Activated naive CD4-positive, alpha-beta T cell treated with anti-CD3 and anti-CD28 coated beads, Interleukin-2, amount 10 ng/mL, durations not matched to agents 7 days and 5 days (primary cell): ENCODE measurements around the gene CXXC5.

ENCODE experiments used
- CTCF ChIA-PET: fragments of 350-600 bp; sonication (Branson Sonifier 250); formaldehyde crosslinking; loops from one replicate; lab custom pipeline; 2021; ENCODE audit warnings: antibody characterized with exemption; lab: Charles Lee
- DNase-seq: peaks from one replicate; pipeline ENCODE4 v3.0.0-alpha.2; 2020
- H3K27ac Mint-ChIP-seq: one replicate; pipeline ENCODE4 v1.8.0; 2021; ENCODE audit warnings: mild to moderate bottlenecking, moderate library complexity, mixed read lengths
- H3K27me3 Mint-ChIP-seq: one replicate; pipeline ENCODE4 v1.8.0; 2021; ENCODE audit warnings: mild to moderate bottlenecking, mixed read lengths
- H3K36me3 Mint-ChIP-seq: one replicate; pipeline ENCODE4 v1.8.0; 2021; ENCODE audit warnings: mixed read lengths
- H3K4me1 Mint-ChIP-seq: one replicate; pipeline ENCODE4 v1.8.0; 2021; ENCODE audit warnings: mixed read lengths
- H3K4me3 Mint-ChIP-seq: one replicate; pipeline ENCODE4 v1.8.0; 2021; ENCODE audit warnings: mild to moderate bottlenecking, moderate library complexity, mixed read lengths
- H3K9me3 Mint-ChIP-seq: one replicate; pipeline ENCODE4 v1.8.0; 2021; ENCODE audit warnings: mixed read lengths

Gene CXXC5

DNA sequence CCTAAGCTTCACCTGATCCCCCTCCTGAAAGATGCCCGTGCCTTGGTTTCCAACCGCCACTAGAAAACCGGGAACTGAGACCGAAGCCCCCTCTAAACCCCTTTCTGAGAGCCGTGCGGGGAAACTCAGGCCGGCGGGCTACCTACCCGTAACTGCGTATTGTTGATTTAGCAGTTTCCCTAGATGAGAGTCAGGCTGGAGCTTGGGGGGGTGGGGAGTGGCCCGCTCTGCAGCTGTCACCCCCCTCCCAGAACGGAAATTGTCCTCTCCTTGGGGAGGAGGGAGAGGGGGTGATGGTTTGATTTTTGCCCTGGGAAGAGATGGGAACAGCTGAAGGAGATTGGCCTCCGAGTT, 2.5 kb downstream of the CXXC5 start:
- H3K36me3 Mint-ChIP-seq: no peaks in the 10 kb centered on the region
- no peak overlapping the region for H3K4me3 Mint-ChIP-seq
- H3K4me1 Mint-ChIP-seq: peaks cover 39% of the 10 kb centered on the region
- no peak overlapping the region for H3K27ac Mint-ChIP-seq
- CTCF ChIA-PET: interaction anchor here (0.6 to 3.1 kb wide), 2 partner anchors 16 to 62 kb away, joined by 3 to 23 read pairs; no protein-coding TSS in a partner anchor
- H3K9me3 Mint-ChIP-seq: no peaks in the 10 kb centered on the region
- DNase-seq: no peak
- peaks cover 97% of the 10 kb centered on the region for H3K27me3 Mint-ChIP-seq

- no peak for DNase-seq
- no peaks in the 10 kb centered on the region for H3K9me3 Mint-ChIP-seq
- peaks cover 39% of the 10 kb centered on the region for H3K4me1 Mint-ChIP-seq
- CTCF ChIA-PET: interaction anchor here (0.6 to 3.1 kb wide), 3 partner anchors 16 to 63 kb away, joined by 3 to 23 read pairs (median 3); no protein-coding TSS in a partner anchor
- H3K4me3 Mint-ChIP-seq: no peak overlapping the region
- H3K36me3 Mint-ChIP-seq: no peaks in the 10 kb centered on the region
- no peak overlapping the region for H3K27ac Mint-ChIP-seq
- H3K27me3 Mint-ChIP-seq: peaks cover 96% of the 10 kb centered on the region
Measured at GRCh38 chr5:139651043-139651834, 3.1 kb downstream of the CXXC5 start.

DNA sequence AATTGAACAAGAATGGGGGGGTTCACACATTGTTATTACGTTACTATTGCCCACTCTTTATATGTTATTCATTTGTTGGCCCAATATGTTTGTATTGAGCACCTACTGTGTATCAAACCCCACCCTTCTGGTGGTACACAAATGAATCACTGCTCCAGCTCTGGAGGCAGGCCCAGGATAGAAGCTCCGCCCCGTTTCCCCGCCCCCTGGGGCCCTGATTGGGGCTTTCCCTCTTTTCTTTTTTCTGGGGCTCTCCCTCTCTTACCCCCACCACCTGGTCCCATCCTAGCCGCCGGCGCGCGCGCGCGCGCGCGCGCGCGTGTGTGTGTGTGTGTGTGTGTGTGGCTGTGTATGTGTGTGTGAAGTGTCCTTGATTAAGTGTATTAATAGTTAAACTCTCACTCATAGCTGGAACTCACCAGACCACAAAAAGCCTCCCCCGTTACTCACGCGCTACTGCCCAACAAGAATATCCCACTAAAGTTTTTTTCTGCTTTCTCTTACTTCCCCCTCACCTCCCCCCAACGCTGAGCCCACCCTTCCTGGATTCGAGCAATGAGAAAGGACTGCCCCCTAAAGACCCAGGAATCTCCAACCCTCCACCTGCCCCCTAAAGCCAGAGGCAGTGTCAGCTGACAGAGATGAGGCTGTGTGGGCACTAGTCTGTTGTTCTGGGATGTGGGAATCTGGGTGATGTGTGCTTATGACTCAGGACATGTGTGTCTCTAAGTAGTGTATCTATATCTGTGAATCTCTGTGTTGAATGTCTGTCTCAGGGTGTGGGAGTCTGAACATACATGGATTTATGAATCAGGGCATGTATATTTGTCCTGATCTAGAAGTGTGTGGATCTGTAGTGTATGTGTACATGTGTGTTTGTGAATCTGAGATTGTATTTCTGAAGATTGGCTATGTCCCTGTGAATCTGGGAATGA, 4.0 kb downstream of the CXXC5 start:
- peaks cover 89% of the 10 kb centered on the region for H3K27me3 Mint-ChIP-seq
- peak; percentile 72 for DNase-seq
- no peak overlapping the region for H3K27ac Mint-ChIP-seq
- peaks cover 34% of the 10 kb centered on the region for H3K4me1 Mint-ChIP-seq
- H3K9me3 Mint-ChIP-seq: no peaks in the 10 kb centered on the region
- H3K36me3 Mint-ChIP-seq: no peaks in the 10 kb centered on the region
- CTCF ChIA-PET: interaction anchor here (0.9 to 3.1 kb wide), 2 partner anchors 17 to 20 kb away, joined by 3 to 23 read pairs; no protein-coding TSS in a partner anchor
- no peak overlapping the region for H3K4me3 Mint-ChIP-seq

DNA sequence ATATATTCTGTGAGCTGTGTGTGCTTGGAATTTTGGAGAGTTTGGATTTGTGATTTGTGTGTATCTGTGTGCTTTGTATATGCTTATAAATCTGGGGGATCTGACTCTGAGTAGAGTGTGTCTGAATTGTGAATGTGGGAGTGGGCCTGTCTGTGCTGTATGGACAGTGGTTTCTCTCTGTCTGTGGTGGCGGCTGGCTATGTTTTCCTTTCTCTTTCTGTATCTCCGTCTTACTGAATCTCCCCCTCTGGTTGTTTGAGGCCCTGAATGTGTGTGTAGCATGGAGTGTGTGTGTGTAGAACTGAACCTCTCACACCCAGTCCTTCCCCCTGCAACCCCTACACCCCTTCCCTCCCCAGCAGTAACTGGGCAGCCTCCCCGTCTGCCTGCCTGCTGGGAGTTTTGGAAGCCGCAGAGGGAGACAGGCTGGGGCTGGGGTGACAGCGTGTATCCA, 4.7 kb downstream of the CXXC5 start:
- Mint-ChIP-seq H3K9me3 (no peaks in the 10 kb centered on the region), H3K27ac (no peak overlapping the region), H3K27me3 (peaks cover 89% of the 10 kb centered on the region), H3K4me1 (peaks cover 29% of the 10 kb centered on the region), H3K4me3 (no peak overlapping the region), H3K36me3 (no peaks in the 10 kb centered on the region)
- CTCF ChIA-PET: no interaction called here
- no peak for DNase-seq

DNA sequence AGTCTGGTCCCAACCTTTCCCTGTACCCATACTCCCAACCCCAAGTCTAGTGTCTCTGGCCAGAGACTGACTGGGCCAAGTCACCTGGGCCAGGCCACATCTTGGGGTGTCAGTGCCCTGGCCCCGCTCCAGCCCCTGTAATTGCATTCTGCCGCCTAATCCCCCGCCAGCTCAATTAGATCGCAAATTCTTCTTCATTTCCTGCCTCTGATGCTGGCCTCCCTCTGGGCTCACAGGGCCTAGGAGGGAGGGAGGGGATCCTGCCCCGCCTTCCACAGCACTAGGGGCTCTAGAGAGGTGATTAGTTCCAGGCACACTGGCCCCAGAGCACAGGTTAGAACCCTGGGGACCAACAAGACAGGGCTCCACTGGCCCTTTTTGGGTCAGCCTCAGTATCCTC, 5.5 kb downstream of the CXXC5 start:
- H3K9me3 Mint-ChIP-seq: no peaks in the 10 kb centered on the region
- no peaks in the 10 kb centered on the region for H3K36me3 Mint-ChIP-seq
- H3K4me1 Mint-ChIP-seq: peaks cover 29% of the 10 kb centered on the region
- H3K27ac Mint-ChIP-seq: no peak overlapping the region
- H3K27me3 Mint-ChIP-seq: peaks cover 90% of the 10 kb centered on the region
- DNase-seq: no peak
- no peak overlapping the region for H3K4me3 Mint-ChIP-seq
- CTCF ChIA-PET: no interaction called here

GRCh38 chr5:139654464-139654863, 6.3 kb downstream of the CXXC5 start:
- H3K27me3 Mint-ChIP-seq: peaks cover 89% of the 10 kb centered on the region
- CTCF ChIA-PET: interaction anchor here (0.8 kb wide), 1 partner anchor 21 kb away, joined by 3 read pairs; no protein-coding TSS in a partner anchor
- no peak overlapping the region for H3K4me3 Mint-ChIP-seq
- DNase-seq: no peak
- no peaks in the 10 kb centered on the region for H3K36me3 Mint-ChIP-seq
- H3K4me1 Mint-ChIP-seq: peaks cover 29% of the 10 kb centered on the region
- no peaks in the 10 kb centered on the region for H3K9me3 Mint-ChIP-seq
- no peak overlapping the region for H3K27ac Mint-ChIP-seq

GRCh38 chr5:139654871-139655491, 6.8 kb downstream of the CXXC5 start:
- no peak overlapping the region for H3K27ac Mint-ChIP-seq
- CTCF ChIA-PET: interaction anchor here (0.6 to 0.8 kb wide), 2 partner anchors 21 to 233 kb away, joined by 3 read pairs; no protein-coding TSS in a partner anchor
- peaks cover 23% of the 10 kb centered on the region for H3K4me1 Mint-ChIP-seq
- no peak for DNase-seq
- H3K27me3 Mint-ChIP-seq: peaks cover 87% of the 10 kb centered on the region
- no peaks in the 10 kb centered on the region for H3K9me3 Mint-ChIP-seq
- H3K4me3 Mint-ChIP-seq: no peak overlapping the region
- no peaks in the 10 kb centered on the region for H3K36me3 Mint-ChIP-seq

DNA sequence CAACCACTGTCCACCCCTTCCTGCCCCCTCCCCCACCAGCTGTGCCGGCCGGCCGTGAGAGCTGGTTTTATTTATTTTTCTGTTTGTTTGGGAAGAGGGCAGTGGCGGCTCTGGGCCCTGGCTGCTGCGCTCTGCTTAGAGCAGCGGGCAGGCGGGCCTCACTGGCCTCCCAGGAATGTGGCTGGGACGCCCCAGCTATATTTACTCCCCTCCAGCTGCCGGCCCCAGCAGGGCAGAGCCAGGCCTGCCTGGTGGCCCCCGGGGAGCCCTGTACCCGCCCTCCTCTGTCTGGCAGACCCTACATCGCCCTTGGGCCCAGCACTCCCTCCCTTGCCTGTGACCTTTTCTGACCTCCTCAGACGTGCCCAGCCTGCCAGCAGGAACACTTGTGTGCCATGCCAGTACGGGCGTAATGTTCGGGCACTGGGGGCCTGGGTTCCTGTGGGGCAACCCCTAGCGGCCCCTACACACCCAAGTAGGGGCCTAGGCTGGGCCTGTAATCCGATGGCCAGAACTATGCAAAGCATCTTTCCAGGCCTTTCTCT, 7.7 kb downstream of the CXXC5 start:
- no peak overlapping the region for H3K4me3 Mint-ChIP-seq
- no peaks in the 10 kb centered on the region for H3K36me3 Mint-ChIP-seq
- DNase-seq: no peak
- H3K4me1 Mint-ChIP-seq: peaks cover 18% of the 10 kb centered on the region
- H3K27ac Mint-ChIP-seq: no peak overlapping the region
- CTCF ChIA-PET: no interaction called here
- H3K27me3 Mint-ChIP-seq: peaks cover 82% of the 10 kb centered on the region
- H3K9me3 Mint-ChIP-seq: no peaks in the 10 kb centered on the region

DNA sequence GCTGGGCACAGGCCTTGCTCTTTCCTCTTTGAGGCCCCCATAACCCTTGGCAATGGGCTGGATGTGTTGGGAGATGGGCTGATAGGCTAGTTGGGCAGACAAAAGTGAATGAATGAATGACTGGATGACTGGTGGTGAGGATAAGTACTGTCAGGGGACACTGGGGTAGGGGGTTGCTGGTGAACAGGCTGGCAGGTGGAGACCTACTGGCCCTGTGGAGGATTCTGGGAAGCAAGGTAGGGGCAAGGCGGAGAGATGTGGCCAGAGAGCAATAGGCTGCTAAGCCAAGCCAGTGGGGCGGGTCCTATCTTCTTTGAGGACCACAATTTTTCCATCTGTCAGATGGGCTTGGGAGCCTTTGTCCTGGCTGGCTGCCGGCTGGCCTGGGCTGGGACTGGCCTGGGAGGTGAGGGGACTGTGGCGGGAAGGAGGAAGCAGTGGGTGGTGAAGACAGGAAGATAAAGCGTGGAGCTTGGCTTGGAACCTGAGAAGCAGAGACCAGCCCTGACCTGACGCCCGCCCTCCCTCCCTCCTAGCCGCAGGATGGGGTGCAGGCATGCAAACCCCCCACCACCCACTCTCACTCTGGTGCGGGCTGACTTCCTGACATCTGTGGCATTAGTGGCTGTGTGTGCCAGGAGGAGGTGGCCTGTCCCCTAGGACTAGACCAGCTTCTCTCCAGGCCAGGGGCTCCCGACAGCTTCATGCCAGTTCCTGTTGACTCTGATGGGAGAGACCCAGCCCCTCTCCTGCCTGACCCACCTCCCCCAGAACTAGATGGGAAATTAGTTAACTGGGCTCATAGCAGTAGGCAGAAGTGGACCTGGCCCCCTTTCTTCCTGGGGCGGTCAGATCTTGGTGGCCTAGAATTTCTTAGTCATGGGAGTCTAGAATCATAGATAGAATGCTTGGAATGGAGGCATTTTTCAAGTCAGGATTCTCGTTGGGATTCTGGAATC, 9.5 kb downstream of the CXXC5 start:
- H3K27me3 Mint-ChIP-seq: peaks cover 79% of the 10 kb centered on the region
- no peak overlapping the region for H3K4me3 Mint-ChIP-seq
- no peak for DNase-seq
- CTCF ChIA-PET: no interaction called here
- no peaks in the 10 kb centered on the region for H3K36me3 Mint-ChIP-seq
- no peak overlapping the region for H3K27ac Mint-ChIP-seq
- no peaks in the 10 kb centered on the region for H3K9me3 Mint-ChIP-seq
- H3K4me1 Mint-ChIP-seq: peaks cover 4% of the 10 kb centered on the region

DNA sequence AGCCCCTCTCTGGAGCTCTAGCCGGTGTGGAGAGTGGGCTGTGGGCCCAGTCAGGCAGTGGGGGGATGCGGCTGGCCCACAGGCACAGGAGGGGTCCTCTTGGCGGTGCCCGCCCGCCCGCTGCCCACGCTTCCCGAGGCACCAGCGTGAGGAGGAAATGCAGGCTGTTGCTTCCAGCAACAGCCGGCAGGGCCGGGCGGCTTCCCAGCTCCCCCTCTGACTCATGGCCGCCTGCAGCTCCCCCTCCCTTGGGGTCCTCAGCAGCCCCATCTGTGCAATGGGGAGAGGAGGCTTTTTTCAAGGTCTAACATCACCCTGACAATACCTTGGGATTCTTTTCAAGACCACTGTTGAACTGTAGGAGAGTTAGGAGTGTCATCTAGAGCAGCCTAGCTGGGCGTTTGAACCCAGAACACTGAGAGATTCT, 10.4 kb downstream of the CXXC5 start:
- CTCF ChIA-PET: no interaction called here
- no peak overlapping the region for H3K27ac Mint-ChIP-seq
- DNase-seq: no peak
- H3K36me3 Mint-ChIP-seq: no peaks in the 10 kb centered on the region
- no peaks in the 10 kb centered on the region for H3K9me3 Mint-ChIP-seq
- H3K4me1 Mint-ChIP-seq: no peaks in the 10 kb centered on the region
- H3K27me3 Mint-ChIP-seq: peaks cover 79% of the 10 kb centered on the region
- no peak overlapping the region for H3K4me3 Mint-ChIP-seq

GRCh38 chr5:139658928-139659667, 10.9 kb downstream of the CXXC5 start:
- H3K27me3 Mint-ChIP-seq: peaks cover 76% of the 10 kb centered on the region
- DNase-seq: no peak
- CTCF ChIA-PET: interaction anchor here (1.1 kb wide), 1 partner anchor 23 kb away, joined by 3 read pairs; no protein-coding TSS in a partner anchor
- no peaks in the 10 kb centered on the region for H3K4me1 Mint-ChIP-seq
- H3K4me3 Mint-ChIP-seq: no peak overlapping the region
- H3K36me3 Mint-ChIP-seq: no peaks in the 10 kb centered on the region
- no peaks in the 10 kb centered on the region for H3K9me3 Mint-ChIP-seq
- H3K27ac Mint-ChIP-seq: no peak overlapping the region

- no peak overlapping the region for H3K27ac Mint-ChIP-seq
- H3K4me1 Mint-ChIP-seq: no peaks in the 10 kb centered on the region
- DNase-seq: no peak
- no peaks in the 10 kb centered on the region for H3K9me3 Mint-ChIP-seq
- no peaks in the 10 kb centered on the region for H3K36me3 Mint-ChIP-seq
- CTCF ChIA-PET: interaction anchor here (1.1 kb wide), 1 partner anchor 24 kb away, joined by 3 read pairs; no protein-coding TSS in a partner anchor
- no peak overlapping the region for H3K4me3 Mint-ChIP-seq
- H3K27me3 Mint-ChIP-seq: peaks cover 76% of the 10 kb centered on the region
Measured at GRCh38 chr5:139659695-139660101, 11.5 kb downstream of the CXXC5 start.
